GM21423 (cell line): Measurements from ENCODE around the gene B3GAT3.
"Not testable (repeated sequence)": the region's sequence is repeated elsewhere in the genome, so short reads cannot be mapped to it uniquely, and the experiment has no call there.

Source experiments
- ATAC-seq: cut with Tn5 transposase; IDR thresholded peaks from one replicate; pipeline ENCODE4 v1.9.1; 2021; ENCODE audit warnings: mild to moderate bottlenecking, moderate library complexity; ENCODE audit not compliant: unreplicated experiment

B3GAT3 gene

GRCh38 chr11:62604460-62605120 lies 17.2 kb downstream of the B3GAT3 start:
- no peak for ATAC-seq

- no peak for ATAC-seq
These were observed 17.9 kb downstream of the B3GAT3 start for GRCh38 chr11:62603776-62604299.

- ATAC-seq, result no peak
These were observed 18.7 kb downstream of the B3GAT3 start for GRCh38 chr11:62603072-62603408.

- no peak for ATAC-seq
These were observed 19.4 kb downstream of the B3GAT3 start for GRCh38 chr11:62602141-62603071.

GRCh38 chr11:62601372-62602140 lies 20.2 kb downstream of the B3GAT3 start, which contains the start of gene MTA2:
MTA2 (minus strand) TSS chr11:62601865; CDS start chr11:62601450, 415 bp downstream.
- peak; percentile 72 for ATAC-seq

- ATAC-seq, result no peak
These were observed 20.7 kb downstream of the B3GAT3 start for GRCh38 chr11:62601122-62601371.

GRCh38 chr11:62600367-62601121 lies 21.2 kb downstream of the B3GAT3 start:
- no peak for ATAC-seq

GRCh38 chr11:62599901-62600300 lies 21.9 kb downstream of the B3GAT3 start:
- ATAC-seq, result no peak

GRCh38 chr11:62599069-62599696 lies 22.6 kb downstream of the B3GAT3 start:
- ATAC-seq, result peak; percentile 42

- ATAC-seq, result no peak
These were observed 26.7 kb downstream of the B3GAT3 start for GRCh38 chr11:62595124-62595523.

GRCh38 chr11:62593434-62594044 lies 28.2 kb downstream of the B3GAT3 start:
- no peak for ATAC-seq

- no peak for ATAC-seq
These were observed 28.8 kb downstream of the B3GAT3 start for GRCh38 chr11:62592989-62593421.

GRCh38 chr11:62592146-62592815 lies 29.5 kb downstream of the B3GAT3 start:
- ATAC-seq, result no peak

GRCh38 chr11:62591448-62592145 lies 30.2 kb downstream of the B3GAT3 start, which contains the start of gene TUT1:
TUT1 (minus strand) TSS chr11:62591523; CDS start chr11:62591485, 38 bp downstream.
- peak; percentile 88 for ATAC-seq

GRCh38 chr11:62588966-62589637 lies 32.7 kb downstream of the B3GAT3 start:
- ATAC-seq, result no peak

GRCh38 chr11:62585356-62585755 lies 36.4 kb downstream of the B3GAT3 start:
- not testable (repeated sequence) for ATAC-seq

- not testable (repeated sequence) for ATAC-seq
These were observed 40.1 kb downstream of the B3GAT3 start for GRCh38 chr11:62581735-62582134.
